ENCODE results near the gene LRRC49.

GRCh38 chr15:71088683-71089082 lies 196.1 kb downstream of the LRRC49 start:
- TF ChIP-seq CTCF (conservative IDR thresholded peaks at IDR 0.05; ENCODE audit: low read length) (no peak), EZH2phosphoT487 (IDR thresholded peaks at IDR 0.05; ENCODE audit: borderline replicate concordance, low read depth, low read length) (no peak)
